ENCODE data around the gene ANO1.

DNA sequence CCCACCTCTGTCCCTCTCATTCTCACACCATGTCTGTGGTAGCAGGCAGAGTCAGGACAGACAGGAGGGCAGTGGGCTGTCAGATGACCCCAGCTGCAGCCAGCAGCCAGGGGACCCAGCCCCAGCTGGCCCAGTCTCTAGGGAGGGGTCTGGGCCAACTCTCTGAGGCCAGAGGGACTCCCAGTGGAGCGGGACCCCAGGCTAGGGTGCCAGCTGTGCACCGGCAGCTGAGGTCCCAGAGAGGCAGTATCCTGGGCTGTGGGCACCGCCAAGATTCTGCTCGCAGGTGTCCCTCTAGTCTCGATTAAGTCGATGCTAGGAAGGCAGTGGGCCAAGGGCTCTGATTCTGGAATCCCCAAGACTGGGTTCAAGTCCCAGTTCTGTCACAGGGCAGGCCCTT is 108.3 kb downstream of the ANO1 start:
- TF ChIP-seq POLR2A (IDR thresholded peaks at IDR 0.05) = no peak
- TF ChIP-seq, protein P1, sequence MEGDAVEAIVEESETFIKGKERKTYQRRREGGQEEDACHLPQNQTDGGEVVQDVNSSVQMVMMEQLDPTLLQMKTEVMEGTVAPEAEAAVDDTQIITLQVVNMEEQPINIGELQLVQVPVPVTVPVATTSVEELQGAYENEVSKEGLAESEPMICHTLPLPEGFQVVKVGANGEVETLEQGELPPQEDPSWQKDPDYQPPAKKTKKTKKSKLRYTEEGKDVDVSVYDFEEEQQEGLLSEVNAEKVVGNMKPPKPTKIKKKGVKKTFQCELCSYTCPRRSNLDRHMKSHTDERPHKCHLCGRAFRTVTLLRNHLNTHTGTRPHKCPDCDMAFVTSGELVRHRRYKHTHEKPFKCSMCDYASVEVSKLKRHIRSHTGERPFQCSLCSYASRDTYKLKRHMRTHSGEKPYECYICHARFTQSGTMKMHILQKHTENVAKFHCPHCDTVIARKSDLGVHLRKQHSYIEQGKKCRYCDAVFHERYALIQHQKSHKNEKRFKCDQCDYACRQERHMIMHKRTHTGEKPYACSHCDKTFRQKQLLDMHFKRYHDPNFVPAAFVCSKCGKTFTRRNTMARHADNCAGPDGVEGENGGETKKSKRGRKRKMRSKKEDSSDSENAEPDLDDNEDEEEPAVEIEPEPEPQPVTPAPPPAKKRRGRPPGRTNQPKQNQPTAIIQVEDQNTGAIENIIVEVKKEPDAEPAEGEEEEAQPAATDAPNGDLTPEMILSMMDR (IDR thresholded peaks at IDR 0.05) = no peak
